ENCODE results near the gene NOTO.

Gene NOTO

DNA sequence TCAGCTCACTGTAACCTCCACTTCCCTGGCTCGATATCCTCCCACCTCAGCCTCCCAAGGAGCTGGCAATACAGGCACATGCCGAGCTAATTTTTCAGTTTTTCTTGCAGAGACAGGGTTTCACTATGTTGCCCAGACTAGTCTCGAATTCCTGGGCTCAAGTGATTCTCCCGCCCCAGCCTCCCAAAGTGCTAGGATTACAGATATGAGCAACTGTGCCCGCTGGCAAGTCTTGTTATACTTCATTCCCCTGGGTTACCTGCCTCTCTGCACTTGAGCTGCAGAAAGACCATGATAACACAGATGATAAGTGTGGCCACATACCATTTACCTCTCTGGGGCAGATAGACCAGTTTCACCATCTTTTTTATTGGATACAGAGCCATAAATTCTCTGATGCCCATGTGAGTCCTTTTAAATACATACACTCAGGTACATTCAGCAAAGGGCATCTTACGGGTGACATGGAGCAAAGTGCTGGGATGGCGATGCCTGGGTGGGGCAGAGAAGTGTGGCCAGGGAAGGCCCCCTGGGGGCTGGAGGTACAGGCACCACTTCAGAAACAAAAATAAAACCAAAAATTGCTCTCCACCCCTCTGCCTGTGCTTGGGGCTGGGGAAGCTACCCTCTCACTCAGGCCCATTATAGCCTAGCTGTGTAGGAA lies 52.1 kb downstream of the NOTO start:
- H3K27me3 ChIP-seq (ENCODE audit: control insufficient read depth in 1 of 2, insufficient read depth in 1 of 2, low read length in 2 of 2): no peaks in the 10 kb centered on the region
- H3K9me3 ChIP-seq (ENCODE audit: control insufficient read depth, low read length): no peaks in the 10 kb centered on the region
- no peak overlapping the region for H3K27ac ChIP-seq (ENCODE audit: low read length, poor library complexity, severe bottlenecking)
- peaks cover 13% of the 10 kb centered on the region for H3K79me1 ChIP-seq (replicated peaks; ENCODE audit: low read length, poor library complexity, severe bottlenecking)
- no peak overlapping the region for H4K8ac ChIP-seq (ENCODE audit: low read length)
- H2BK12ac ChIP-seq (ENCODE audit: low read length in 2 of 2): no peak overlapping the region
- no peak overlapping the region for H3K9ac ChIP-seq (ENCODE audit: low read length)
- H3K4me2 ChIP-seq (ENCODE audit: low read length, poor library complexity, severe bottlenecking): no peak overlapping the region
- no peak overlapping the region for H3K4ac ChIP-seq (ENCODE audit: low read depth in 1 of 2, low read length in 2 of 2)
- DNase-seq: no peak
- no peak overlapping the region for H3K4me3 ChIP-seq (ENCODE audit: insufficient read depth in 1 of 2, low read depth in 1 of 2, low read length in 2 of 2)
- H2AFZ ChIP-seq (ENCODE audit: low read depth, low read length): no peak overlapping the region
- H2BK5ac ChIP-seq (ENCODE audit: low read depth, low read length, poor library complexity, severe bottlenecking): no peak overlapping the region
- no peak overlapping the region for H3K14ac ChIP-seq (ENCODE audit: low read length in 2 of 2)
- H2AK5ac ChIP-seq (ENCODE audit: low read length, severe bottlenecking): no peak overlapping the region
- peaks cover 58 to 78% of the 10 kb centered on the region in 2 experiments for H3K36me3 ChIP-seq (ENCODE audit: control insufficient read depth in 1 of 2, insufficient read depth in 2 of 2, low read depth in 1 of 2, low read length in 2 of 2)
- no peak overlapping the region for H3K23ac ChIP-seq (ENCODE audit: low read length in 2 of 2)
- WGBS: over 99% methylated on average over 5 of the region's 7 CpGs
- H2BK15ac ChIP-seq (ENCODE audit: low read depth, poor library complexity, severe bottlenecking): no peak overlapping the region
- no peak overlapping the region for H3K18ac ChIP-seq (ENCODE audit: low read depth in 1 of 2, low read length in 2 of 2)
- no peak overlapping the region for H2BK120ac ChIP-seq (ENCODE audit: low read depth, low read length)
- no peaks in the 10 kb centered on the region for H3K4me1 ChIP-seq (ENCODE audit: control insufficient read depth, insufficient read depth, low read depth, low read length)
- H4K91ac ChIP-seq (ENCODE audit: low read length): no peak overlapping the region

DNA sequence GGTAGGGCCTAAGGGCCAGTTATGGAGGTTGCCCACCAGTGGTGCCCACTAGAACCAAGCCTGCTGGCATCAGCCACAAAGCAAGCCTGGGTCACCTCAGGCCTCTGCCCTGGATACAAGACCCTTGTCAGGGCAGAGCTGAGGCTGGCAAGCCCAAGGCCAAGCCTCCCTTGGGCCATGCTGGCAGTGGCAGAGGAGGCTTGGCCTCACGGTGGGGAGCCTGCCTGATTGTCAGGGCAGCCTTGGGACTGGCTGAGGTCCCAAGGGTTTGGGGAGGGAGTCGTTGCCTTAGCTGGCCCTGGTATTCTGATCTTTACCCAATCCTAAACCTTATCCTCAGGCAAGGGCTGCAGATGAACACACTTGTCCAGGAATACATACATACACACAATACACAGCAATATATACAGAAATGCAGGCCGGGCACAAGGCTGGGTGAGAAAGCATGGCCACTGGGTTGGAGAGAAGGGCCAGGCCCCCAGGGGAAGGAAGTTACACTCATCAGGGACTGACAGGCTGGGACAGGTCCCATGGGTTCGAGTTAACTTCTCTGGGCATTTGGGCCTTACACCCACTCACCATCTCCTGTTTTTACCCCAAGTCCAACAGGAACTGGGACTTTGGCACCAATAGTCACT lies 52.8 kb downstream of the NOTO start:
- WGBS: 95% methylated on average over 1 of the region's 4 CpGs
- no peaks in the 10 kb centered on the region for H3K4me1 ChIP-seq (ENCODE audit: control insufficient read depth, insufficient read depth, low read depth, low read length)
- H3K4ac ChIP-seq (ENCODE audit: low read depth in 1 of 2, low read length in 2 of 2): no peak overlapping the region
- H4K8ac ChIP-seq (ENCODE audit: low read length): no peak overlapping the region
- no peak overlapping the region for H3K9ac ChIP-seq (ENCODE audit: low read length)
- peaks cover 52 to 72% of the 10 kb centered on the region in 2 experiments for H3K36me3 ChIP-seq (ENCODE audit: control insufficient read depth in 1 of 2, insufficient read depth in 2 of 2, low read depth in 1 of 2, low read length in 2 of 2)
- no peak overlapping the region for H3K27ac ChIP-seq (ENCODE audit: low read length, poor library complexity, severe bottlenecking)
- no peaks in the 10 kb centered on the region for H3K9me3 ChIP-seq (ENCODE audit: control insufficient read depth, low read length)
- no peak overlapping the region for H2BK120ac ChIP-seq (ENCODE audit: low read depth, low read length)
- H3K18ac ChIP-seq (ENCODE audit: low read depth in 1 of 2, low read length in 2 of 2): no peak overlapping the region
- H2BK12ac ChIP-seq (ENCODE audit: low read length in 2 of 2): no peak overlapping the region
- H2AFZ ChIP-seq (ENCODE audit: low read depth, low read length): no peak overlapping the region
- no peak overlapping the region for H3K14ac ChIP-seq (ENCODE audit: low read length in 2 of 2)
- no peak overlapping the region for H3K4me2 ChIP-seq (ENCODE audit: low read length, poor library complexity, severe bottlenecking)
- H3K27me3 ChIP-seq (ENCODE audit: control insufficient read depth in 1 of 2, insufficient read depth in 1 of 2, low read length in 2 of 2): no peaks in the 10 kb centered on the region
- H4K91ac ChIP-seq (ENCODE audit: low read length): no peak overlapping the region
- no peak overlapping the region for H2BK15ac ChIP-seq (ENCODE audit: low read depth, poor library complexity, severe bottlenecking)
- DNase-seq: no peak
- no peak overlapping the region for H3K23ac ChIP-seq (ENCODE audit: low read length in 2 of 2)
- H2BK5ac ChIP-seq (ENCODE audit: low read depth, low read length, poor library complexity, severe bottlenecking): no peak overlapping the region
- H3K4me3 ChIP-seq (ENCODE audit: insufficient read depth in 1 of 2, low read depth in 1 of 2, low read length in 2 of 2): no peak overlapping the region
- H3K79me1 ChIP-seq (replicated peaks; ENCODE audit: low read length, poor library complexity, severe bottlenecking): peaks cover 8% of the 10 kb centered on the region
- H2AK5ac ChIP-seq (ENCODE audit: low read length, severe bottlenecking): no peak overlapping the region

DNA sequence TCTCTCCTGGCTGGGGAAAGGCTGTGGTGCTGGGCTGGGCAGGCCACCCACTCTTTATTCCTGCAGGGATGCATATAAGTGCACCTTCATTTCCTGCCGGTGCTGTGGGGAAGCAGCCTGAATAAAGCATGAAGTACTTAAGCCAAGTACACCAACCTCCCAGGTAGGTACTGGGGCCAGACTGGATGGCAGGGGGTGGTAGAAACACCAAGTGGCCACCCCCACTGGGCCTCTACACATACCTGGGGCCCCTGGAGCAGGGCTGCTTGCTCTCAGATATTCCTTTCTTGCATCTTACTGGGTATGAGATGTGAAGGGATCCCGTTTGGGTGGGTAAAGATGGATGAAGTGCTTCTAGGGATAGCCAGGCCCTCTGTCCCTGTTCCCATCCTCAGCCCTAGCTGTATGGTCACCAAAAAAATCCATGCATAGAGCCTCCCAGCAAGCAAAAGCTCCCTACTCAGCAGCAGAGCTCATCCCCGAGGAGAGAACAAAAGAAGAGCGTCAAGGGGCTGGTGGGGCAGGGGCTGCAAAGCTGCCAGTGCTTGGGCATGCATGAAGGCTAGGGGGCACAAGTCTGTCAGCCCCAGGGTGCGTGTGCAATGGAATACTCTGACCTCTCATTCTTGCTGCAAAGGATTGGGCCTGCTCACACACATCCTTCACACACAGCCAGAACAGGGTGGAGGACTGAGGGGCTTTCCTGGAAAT lies 53.7 kb downstream of the NOTO start:
- DNase-seq: no peak
- H3K4ac ChIP-seq (ENCODE audit: low read depth in 1 of 2, low read length in 2 of 2): no peak overlapping the region
- H4K91ac ChIP-seq (ENCODE audit: low read length): no peak overlapping the region
- H2BK15ac ChIP-seq (ENCODE audit: low read depth, poor library complexity, severe bottlenecking): no peak overlapping the region
- H3K23ac ChIP-seq (ENCODE audit: low read length in 2 of 2): no peak overlapping the region
- no peak overlapping the region for H3K4me3 ChIP-seq (ENCODE audit: insufficient read depth in 1 of 2, low read depth in 1 of 2, low read length in 2 of 2)
- H3K27ac ChIP-seq (ENCODE audit: low read length, poor library complexity, severe bottlenecking): no peak overlapping the region
- H2AK5ac ChIP-seq (ENCODE audit: low read length, severe bottlenecking): no peak overlapping the region
- no peak overlapping the region for H3K9ac ChIP-seq (ENCODE audit: low read length)
- peaks cover 3% of the 10 kb centered on the region for H3K79me1 ChIP-seq (replicated peaks; ENCODE audit: low read length, poor library complexity, severe bottlenecking)
- peaks cover 42 to 67% of the 10 kb centered on the region in 2 experiments for H3K36me3 ChIP-seq (ENCODE audit: control insufficient read depth in 1 of 2, insufficient read depth in 2 of 2, low read depth in 1 of 2, low read length in 2 of 2)
- H3K14ac ChIP-seq (ENCODE audit: low read length in 2 of 2): no peak overlapping the region
- H4K8ac ChIP-seq (ENCODE audit: low read length): no peak overlapping the region
- H3K27me3 ChIP-seq (ENCODE audit: control insufficient read depth in 1 of 2, insufficient read depth in 1 of 2, low read length in 2 of 2): no peaks in the 10 kb centered on the region
- no peak overlapping the region for H2BK5ac ChIP-seq (ENCODE audit: low read depth, low read length, poor library complexity, severe bottlenecking)
- WGBS: 91% methylated on average over 2 of the region's 5 CpGs
- H3K4me1 ChIP-seq (ENCODE audit: control insufficient read depth, insufficient read depth, low read depth, low read length): peaks cover 4% of the 10 kb centered on the region
- no peak overlapping the region for H3K4me2 ChIP-seq (ENCODE audit: low read length, poor library complexity, severe bottlenecking)
- H2AFZ ChIP-seq (ENCODE audit: low read depth, low read length): no peak overlapping the region
- H3K9me3 ChIP-seq (ENCODE audit: control insufficient read depth, low read length): no peaks in the 10 kb centered on the region
- no peak overlapping the region for H2BK12ac ChIP-seq (ENCODE audit: low read length in 2 of 2)
- no peak overlapping the region for H3K18ac ChIP-seq (ENCODE audit: low read depth in 1 of 2, low read length in 2 of 2)
- H2BK120ac ChIP-seq (ENCODE audit: low read depth, low read length): no peak overlapping the region

DNA sequence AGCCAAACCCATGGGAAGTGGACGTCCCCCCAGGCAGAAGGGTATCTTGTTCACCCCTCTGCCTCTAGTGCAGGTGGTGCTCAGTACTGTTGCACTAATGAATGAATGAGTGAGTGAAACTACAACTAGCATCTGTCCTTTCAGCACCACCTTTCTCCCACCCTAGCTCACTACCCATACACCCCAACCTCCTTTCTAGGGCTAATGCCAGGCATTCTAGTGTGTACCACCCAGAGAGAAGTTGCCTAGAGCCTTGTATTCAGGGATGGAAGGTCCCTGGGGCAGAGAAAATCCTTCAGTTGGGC lies 54.2 kb downstream of the NOTO start:
- Histone ChIP-seq H3K36me3 (ENCODE audit: control insufficient read depth in 1 of 2, insufficient read depth in 2 of 2, low read depth in 1 of 2, low read length in 2 of 2) (peaks cover 37 to 62% of the 10 kb centered on the region in 2 experiments), H2AFZ (ENCODE audit: low read depth, low read length) (no peak overlapping the region), H3K79me1 (replicated peaks; ENCODE audit: low read length, poor library complexity, severe bottlenecking) (no peaks in the 10 kb centered on the region), H3K14ac (ENCODE audit: low read length in 2 of 2) (peak overlapping the region in 1 of 2 experiments; percentile 55), H3K18ac (ENCODE audit: low read depth in 1 of 2, low read length in 2 of 2) (no peak overlapping the region), H3K4me2 (ENCODE audit: low read length, poor library complexity, severe bottlenecking) (no peak overlapping the region), H3K9me3 (ENCODE audit: control insufficient read depth, low read length) (no peaks in the 10 kb centered on the region), H3K27ac (ENCODE audit: low read length, poor library complexity, severe bottlenecking) (no peak overlapping the region), H2BK120ac (ENCODE audit: low read depth, low read length) (no peak overlapping the region), H3K23ac (ENCODE audit: low read length in 2 of 2) (no peak overlapping the region), H4K8ac (ENCODE audit: low read length) (no peak overlapping the region), H4K91ac (ENCODE audit: low read length) (no peak overlapping the region), H3K9ac (ENCODE audit: low read length) (no peak overlapping the region), H3K27me3 (ENCODE audit: control insufficient read depth in 1 of 2, insufficient read depth in 1 of 2, low read length in 2 of 2) (peaks cover 3 to 4% of the 10 kb centered on the region in 2 experiments), H3K4me3 (ENCODE audit: insufficient read depth in 1 of 2, low read depth in 1 of 2, low read length in 2 of 2) (no peak overlapping the region), H3K4ac (ENCODE audit: low read depth in 1 of 2, low read length in 2 of 2) (no peak overlapping the region), H2AK5ac (ENCODE audit: low read length, severe bottlenecking) (no peak overlapping the region), H2BK12ac (ENCODE audit: low read length in 2 of 2) (no peak overlapping the region), H3K4me1 (ENCODE audit: control insufficient read depth, insufficient read depth, low read depth, low read length) (peaks cover 4% of the 10 kb centered on the region), H2BK15ac (ENCODE audit: low read depth, poor library complexity, severe bottlenecking) (no peak overlapping the region), H2BK5ac (ENCODE audit: low read depth, low read length, poor library complexity, severe bottlenecking) (no peak overlapping the region)
- WGBS: no CpG with 5 or more reads among the region's 1 CpG
- no peak for DNase-seq
